Measurements from ENCODE around the gene CDH4. TPM values are rescaled to one million over a fixed set of nuclear protein-coding genes. Genes with fewer than 3 reads are reported as not detected.

Gene CDH4
- total and polyA plus RNA-seq, 2 of the 4 experiments (the other 2 are of a cell fraction) = 1.6 to 3.5 TPM

GRCh38 chr20:61690150-61690549, 438.1 kb downstream of the CDH4 start:
- H3K36me3 ChIP-seq (ENCODE audit: control insufficient read depth, insufficient read depth, low read length) = no peaks in the 10 kb centered on the region
- H2BK5ac ChIP-seq (ENCODE audit: low read depth, low read length, poor library complexity, severe bottlenecking) = no peak overlapping the region
- no peak overlapping the region for H3K4ac ChIP-seq (ENCODE audit: low read depth, low read length)
- H3K9ac ChIP-seq (ENCODE audit: low read depth, low read length) = no peak overlapping the region
- DNase-seq = no peak
- no peak overlapping the region for H2BK20ac ChIP-seq (ENCODE audit: low read depth, low read length)
- no peak overlapping the region for H3K14ac ChIP-seq (replicated peaks; ENCODE audit: low read depth, low read length)
- no peaks in the 10 kb centered on the region; the same call in 1 of the 2 replicates for H3K27me3 ChIP-seq (ENCODE audit: control insufficient read depth, insufficient read depth, low read length)
- ATAC-seq (ENCODE audit: low read depth) = no peak
- H4K20me1 ChIP-seq (ENCODE audit: insufficient read depth, low read length) = no peaks in the 10 kb centered on the region
- H3K18ac ChIP-seq (ENCODE audit: low read depth, low read length) = no peak overlapping the region
- intact Hi-C loops (cut with micrococcal nuclease) (no loop called here), dilution Hi-C loops (cut with HindIII; ENCODE audit: low sequenced_read_pairs, unreplicated experiment) (no loop called here), in situ Hi-C loops (cut with MboI; ENCODE audit: low sequenced_read_pairs) (no loop called here)
- peaks cover 2% of the 10 kb centered on the region; the same call in 1 of the 2 replicates for H3K9me3 ChIP-seq (ENCODE audit: control insufficient read depth, insufficient read depth, low read length)
- BruUV-seq (replicated peaks) = no TSS peak
- no peaks in the 10 kb centered on the region for H3K4me1 ChIP-seq (ENCODE audit: control insufficient read depth, insufficient read depth, low read length)
- no peak overlapping the region for H3K56ac ChIP-seq (ENCODE audit: extremely low read depth, insufficient read depth, low read length)
- no peak overlapping the region for H4K91ac ChIP-seq (ENCODE audit: insufficient read depth, low read depth, low read length)
- ChIA-PET CTCF (no interaction called here), POLR2A (ENCODE audit: unreplicated experiment) (no interaction called here)
- no peak overlapping the region for H3K27ac ChIP-seq (ENCODE audit: insufficient read depth, low read length)
- H3K79me1 ChIP-seq (ENCODE audit: low read depth in 1 of 2, low read length in 2 of 2) = no peaks in the 10 kb centered on the region
- H2AK9ac ChIP-seq (replicated peaks; ENCODE audit: low read depth, low read length, poor library complexity) = no peak overlapping the region
- no peak overlapping the region for H2AK5ac ChIP-seq (ENCODE audit: low read depth, low read length)
- H3K23ac ChIP-seq (ENCODE audit: low read depth, low read length) = no peak overlapping the region
- H2BK15ac ChIP-seq (ENCODE audit: low read depth, low read length) = no peak overlapping the region
- TF ChIP-seq MXI1 (IDR thresholded peaks at IDR 0.05; ENCODE audit: borderline replicate concordance, low read depth, low read length) (no peak), MAFK (IDR thresholded peaks at IDR 0.05; ENCODE audit: low read depth, low read length) (no peak), CHD1 (IDR thresholded peaks at IDR 0.05; ENCODE audit: low read depth, low read length) (no peak), RCOR1 (IDR thresholded peaks at IDR 0.05; ENCODE audit: insufficient replicate concordance, low read length) (no peak), NFE2L2 (IDR thresholded peaks at IDR 0.05; ENCODE audit: low read depth, low read length) (no peak), ELK1 (IDR thresholded peaks at IDR 0.05; ENCODE audit: borderline replicate concordance, low read depth, low read length) (no peak), USF2 (IDR thresholded peaks at IDR 0.05; ENCODE audit: low read depth, low read length) (no peak), FOS (IDR thresholded peaks at IDR 0.05; ENCODE audit: low read depth, low read length) (no peak), RAD21 (IDR thresholded peaks at IDR 0.05; ENCODE audit: low read length) (no peak), RFX5 (IDR thresholded peaks at IDR 0.05; ENCODE audit: low read depth, low read length) (no peak), BHLHE40 (IDR thresholded peaks at IDR 0.05; ENCODE audit: low read depth, low read length) (no peak), POLR2A (IDR thresholded peaks at IDR 0.05; ENCODE audit: low read depth, low read length) (no peak), CTCF (conservative IDR thresholded peaks at IDR 0.05; ENCODE audit: low read depth, low read length) (no peak), SMC3 (IDR thresholded peaks at IDR 0.05; ENCODE audit: low read depth, low read length) (no peak), CEBPB (IDR thresholded peaks at IDR 0.05; ENCODE audit: low read depth, low read length) (no peak)
- H4K5ac ChIP-seq (ENCODE audit: low read depth, low read length) = no peak overlapping the region
- peaks cover 5% of the 10 kb centered on the region; the same call in 1 of the 2 replicates for H3K9me1 ChIP-seq (ENCODE audit: insufficient read depth, low read length)
- H3K4me3 ChIP-seq (ENCODE audit: insufficient read depth, low read depth, low read length) = no peak overlapping the region
- H2AFZ ChIP-seq (replicated peaks; ENCODE audit: low read length, poor library complexity) = no peak overlapping the region
- 53% methylated on average over 2 of the region's 7 CpGs; no CpG with 5 or more reads in 1 of the 2 experiments for WGBS, 2 experiments (ENCODE audit: extremely low coverage in 2 of 2, insufficient read length in 1 of 2)
- no peak overlapping the region for H2BK120ac ChIP-seq (ENCODE audit: low read depth, low read length)
- H4K8ac ChIP-seq (ENCODE audit: low read depth in 2 of 2, low read length in 2 of 2) = no peak overlapping the region
- no peak overlapping the region for H3K4me2 ChIP-seq (ENCODE audit: low read depth, low read length)

Data from IMR-90 (cell line).